HCT116 (cell line): ENCODE measurements around the gene ZNF836. TPM values are rescaled to one million over a fixed set of nuclear protein-coding genes. Genes with fewer than 3 reads are reported as not detected.

Experiments used
- ATAC-seq: fragments of 200-7000 bp; cut with Tn5 transposase; 2 replicates; pipeline ENCODE4 v1.9.1; 2020; ENCODE audit warnings: mild to moderate bottlenecking, moderate library complexity
- BruUV-seq: library from RNA; stranded (reverse); fragments of 400-500 nt; replicated peaks from 2 replicates; lab custom pipeline; 2021; lab: Mats Ljungman, UMichigan
- CTCF ChIA-PET: fragments of 300-600 bp; sonication (Branson Sonifier 250); formaldehyde crosslinking; loops from one replicate; lab custom pipeline; 2021; ENCODE audit warnings: antibody characterized with exemption; lab: Charles Lee
- POLR2A ChIA-PET: fragments of 300-600, 350-600 bp; sonication (Branson Sonifier 250); formaldehyde crosslinking; loops from one replicate; lab custom pipeline; 2021; ENCODE audit warnings: antibody characterized with exemption; lab: Charles Lee
- RAD21 ChIA-PET, 2 experiments: fragments of 300-600 bp; sonication (Branson Sonifier 250); formaldehyde crosslinking; loops; one replicate each; lab custom pipeline; 2023; ENCODE audit warnings: low total read pairs in 2 of 2; ENCODE audit not compliant: uncharacterized antibody in 2 of 2, unreplicated experiment in 2 of 2, low non-redundant PET in 1 of 2; lab: Charles Lee
- DNase-seq: peaks from one replicate; pipeline ENCODE4 v3.0.0-alpha.2; 2010; ENCODE audit warnings: low read depth, low spot score
- H2AFZ ChIP-seq: fragments of 200-600 bp; shearing (Covaris generic), sonication (generic); 2 replicates; pipeline ENCODE4 v1.6.1; 2017; ENCODE audit warnings: low read depth, mixed run types, mixed read lengths, antibody characterized with exemption, low read length; ENCODE audit not compliant: poor library complexity, severe bottlenecking
- H3K27ac ChIP-seq: 2 replicates; pipeline ENCODE4 v1.5.1; 2012; ENCODE audit warnings: low read depth, low read length
- H3K27me3 ChIP-seq: fragments of 200-600 bp; sonication (generic); 2 replicates; pipeline ENCODE4 v1.6.1; 2016; ENCODE audit warnings: mixed run types, low read length, mixed read lengths; ENCODE audit not compliant: insufficient read depth
- H3K36me3 ChIP-seq, 2 experiments: fragments of 200-500 bp in 1 of 2; fragments of 200-600 bp in 1 of 2; sonication (Bioruptor generic) in 1 of 2; sonication (generic) in 1 of 2; 2 replicates each; pipeline versions ENCODE4 v1.5.1 to v1.6.1; 2014 to 2016; ENCODE audit warnings: low read length in 2 of 2, inconsistent platforms in 1 of 2, mixed read lengths in 1 of 2, mixed run types in 1 of 2; ENCODE audit not compliant: insufficient read depth in 2 of 2, control insufficient read depth in 1 of 2
- H3K4me1 ChIP-seq, 2 experiments: fragments of 200-600 bp in 1 of 2; sonication (generic) in 1 of 2; 2 replicates each; pipeline versions ENCODE4 v1.5.1 to v1.6.1; 2012 to 2017; ENCODE audit warnings: low read length in 2 of 2, inconsistent platforms in 1 of 2, mild to moderate bottlenecking in 1 of 2, mixed read lengths in 1 of 2, mixed run types in 1 of 2, moderate library complexity in 1 of 2; ENCODE audit not compliant: insufficient read depth in 2 of 2, control insufficient read depth in 1 of 2
- H3K4me2 ChIP-seq: fragments of 200-600 bp; sonication (generic); 2 replicates; pipeline ENCODE4 v1.6.1; 2017; ENCODE audit warnings: mixed run types, low read length, mixed read lengths
- H3K4me3 ChIP-seq, 2 experiments: fragments of 200-600 bp in 1 of 2; sonication (generic) in 1 of 2; replicated peaks in 1 of 2; 2 replicates each; pipeline ENCODE4 v1.5.1; 2011 to 2016; ENCODE audit warnings: low read length in 2 of 2, control low read depth in 1 of 2, low read depth in 1 of 2, mild to moderate bottlenecking in 1 of 2, mixed read lengths in 1 of 2, mixed run types in 1 of 2
- H3K79me2 ChIP-seq: fragments of 200-600 bp; sonication (generic); 2 replicates; pipeline ENCODE4 v1.6.1; 2017; ENCODE audit warnings: mild to moderate bottlenecking, mixed run types, low read length, moderate library complexity, mixed read lengths; ENCODE audit not compliant: insufficient read depth
- H3K9ac ChIP-seq: fragments of 200-600 bp; sonication (generic); 2 replicates; pipeline ENCODE4 v1.6.1; 2016; ENCODE audit warnings: low read length, mixed read lengths
- H3K9me2 ChIP-seq: fragments of 200-600 bp; sonication (generic), shearing (Covaris generic); 2 replicates; pipeline ENCODE4 v1.6.1; 2017; ENCODE audit warnings: mixed run types, mild to moderate bottlenecking, moderate library complexity; ENCODE audit not compliant: insufficient read depth
- H3K9me3 ChIP-seq, 2 experiments: fragments of 200-500 bp in 1 of 2; fragments of 200-600 bp in 1 of 2; sonication (Bioruptor generic) in 1 of 2; sonication (generic) in 1 of 2; 2 replicates each; pipeline ENCODE4 v1.6.1; 2014 to 2017; ENCODE audit warnings: low read length in 2 of 2, mixed read lengths in 2 of 2, inconsistent platforms in 1 of 2, low read depth in 1 of 2, mild to moderate bottlenecking in 1 of 2, mixed run types in 1 of 2, moderate library complexity in 1 of 2; ENCODE audit not compliant: control insufficient read depth in 1 of 2, insufficient read depth in 1 of 2
- H4K20me1 ChIP-seq: fragments of 200-600 bp; sonication (generic), shearing (Covaris generic); 2 replicates; pipeline ENCODE4 v1.6.1; 2017; ENCODE audit warnings: mixed run types, mild to moderate bottlenecking, moderate library complexity; ENCODE audit not compliant: insufficient read depth
- EGR1 ChIP-seq: IDR thresholded peaks from 2 replicates; pipeline ENCODE4 v1.6.1; 2012; ENCODE audit warnings: low read depth
- EZH2 ChIP-seq: fragments of 200-600 bp; sonication (generic); IDR thresholded peaks from 2 replicates; pipeline ENCODE4 v1.6.1; 2017; ENCODE audit warnings: antibody characterized with exemption, mixed run types
- POLR2A ChIP-seq: IDR thresholded peaks from 2 replicates; pipeline ENCODE4 v1.7.0; 2011; ENCODE audit warnings: borderline replicate concordance; ENCODE audit not compliant: insufficient read depth, insufficient read length; ENCODE audit errors: extremely low read depth
- REST ChIP-seq: IDR thresholded peaks from 2 replicates; pipeline ENCODE4 v1.6.1; 2012; ENCODE audit warnings: low read depth
- YY1 ChIP-seq: IDR thresholded peaks from 2 replicates; pipeline ENCODE4 v1.6.1; 2011; ENCODE audit warnings: low read length, low read depth, moderate library complexity, mild to moderate bottlenecking; ENCODE audit not compliant: insufficient replicate concordance; ENCODE audit errors: extremely low read depth
- ZBTB33 ChIP-seq: IDR thresholded peaks from 2 replicates; pipeline ENCODE4 v1.6.1; 2011; ENCODE audit warnings: mild to moderate bottlenecking, low read length, moderate library complexity; ENCODE audit not compliant: insufficient replicate concordance; ENCODE audit errors: extremely low read depth
- ZFX ChIP-seq: fragments of 450-650 bp; IDR thresholded peaks from 2 replicates; pipeline ENCODE4 v1.6.1; 2017
- ZNF274 ChIP-seq: fragments of 200-500 bp; sonication (Bioruptor generic); IDR thresholded peaks from 2 replicates; pipeline ENCODE4 v1.6.1; 2014; ENCODE audit warnings: mild to moderate bottlenecking, low read depth, low read length, inconsistent platforms
- intact Hi-C: fragments of 100-400 bp; cut with micrococcal nuclease; formaldehyde crosslinking; loops from 2 replicates; pipeline ENCODE4 v1.10.0; 2022
- total RNA-seq: library from RNA; stranded (reverse); gene quantifications from one replicate; pipeline ENCODE4 v1.2.1, GENCODE V29; 2021; ENCODE audit not compliant: unreplicated experiment

Gene ZNF836
- total RNA-seq, 1 experiment from 2014 or later = not detected

GRCh38 chr19:52188822-52189734, 17.7 kb upstream of the ZNF836 start (continued):
- TF ChIP-seq EZH2 = no peak

- H3K4me3 ChIP-seq = no peak overlapping the region
- DNase-seq = no peak
- H3K9me2 ChIP-seq = no peaks in the 10 kb centered on the region
- RAD21 ChIA-PET = no interaction called here
- no peak overlapping the region for H3K4me2 ChIP-seq
- H3K79me2 ChIP-seq = peaks cover 23% of the 10 kb centered on the region
- H3K27me3 ChIP-seq = no peaks in the 10 kb centered on the region
- peaks cover 7 to 20% of the 10 kb centered on the region in 2 experiments; a peak in 3 of 4 replicates for H3K4me1 ChIP-seq
- H3K9ac ChIP-seq = no peak overlapping the region
- CTCF ChIA-PET = no interaction called here
- H3K36me3 ChIP-seq = peaks cover 0 to 1% of the 10 kb centered on the region in 2 experiments; a peak in 1 of 4 replicates
- BruUV-seq = no TSS peak
- no peak for ATAC-seq
- POLR2A ChIA-PET = no interaction called here
- H3K9me3 ChIP-seq = no peaks in the 10 kb centered on the region
- no peak overlapping the region for H3K27ac ChIP-seq
- TF ChIP-seq EGR1 = no peak
- TF ChIP-seq POLR2A = peak; percentile 16
- TF ChIP-seq ZFX = no peak
- no peak for TF ChIP-seq YY1
- TF ChIP-seq ZBTB33 = no peak
- no peak for TF ChIP-seq ZNF274
- TF ChIP-seq REST = no peak
- no peak overlapping the region for H2AFZ ChIP-seq
- no peaks in the 10 kb centered on the region for H4K20me1 ChIP-seq
- intact Hi-C loops = no loop called here
Measured at GRCh38 chr19:52187407-52187806, 16.0 kb upstream of the ZNF836 start.
